ENCODE data around the gene AQP7. TPM values are rescaled to one million over a fixed set of nuclear protein-coding genes. Genes with fewer than 3 reads are reported as not detected.

AQP7 gene
- total and polyA plus RNA-seq, 2 donors (not counting 1 experiment from before 2014, with no cell fraction given): not detected

DNA sequence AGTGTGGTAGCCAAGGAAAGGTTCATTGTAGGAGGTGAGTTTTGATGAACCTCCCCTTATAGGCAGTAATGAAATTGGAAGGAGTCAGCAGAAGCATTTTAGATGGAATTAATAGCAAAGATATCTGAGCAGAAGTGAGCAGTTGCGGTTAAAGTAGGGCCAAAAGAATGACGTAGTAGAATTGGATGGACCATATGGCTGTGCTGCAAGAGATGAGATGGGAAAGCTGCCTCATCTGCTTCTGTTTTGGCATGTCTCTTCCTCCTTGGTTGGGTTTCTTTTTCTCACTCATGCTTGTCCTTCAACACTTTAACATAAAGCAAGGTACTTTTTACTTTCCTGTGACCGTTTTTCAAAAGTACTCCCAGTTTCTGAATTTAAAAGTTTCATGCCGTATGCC is 55.8 kb downstream of the AQP7 start:
- H3K27me3 ChIP-seq (replicated peaks in 1 of 4; ENCODE audit: control extremely low read depth in 1 of 4, control insufficient read depth in 3 of 4, insufficient read depth in 4 of 4, low read length in 3 of 4): no peaks in the 10 kb centered on the region
- no peak overlapping the region for H3K4me3 ChIP-seq (ENCODE audit: control extremely low read depth in 1 of 5, extremely low read depth in 1 of 5, insufficient read depth in 1 of 5, low read depth in 2 of 5, low read length in 4 of 5)
- ChIA-PET CTCF (no interaction called here), POLR2A (no interaction called here)
- peaks cover 21 to 66% of the 10 kb centered on the region in 2 experiments for H3K36me3 ChIP-seq (replicated peaks in 1 of 2; ENCODE audit: control extremely low read depth in 1 of 2, control insufficient read depth in 1 of 2, extremely low read depth in 1 of 2, insufficient read depth in 2 of 2, low read length in 1 of 2)
- no peaks in the 10 kb centered on the region for H4K20me1 ChIP-seq (ENCODE audit: control insufficient read depth, insufficient read depth, low read length, poor library complexity, severe bottlenecking)
- DNase-seq: no peak
- H3K9me3 Mint-ChIP-seq (ENCODE audit: insufficient read depth): no peaks in the 10 kb centered on the region
- TF ChIP-seq, protein P1, sequence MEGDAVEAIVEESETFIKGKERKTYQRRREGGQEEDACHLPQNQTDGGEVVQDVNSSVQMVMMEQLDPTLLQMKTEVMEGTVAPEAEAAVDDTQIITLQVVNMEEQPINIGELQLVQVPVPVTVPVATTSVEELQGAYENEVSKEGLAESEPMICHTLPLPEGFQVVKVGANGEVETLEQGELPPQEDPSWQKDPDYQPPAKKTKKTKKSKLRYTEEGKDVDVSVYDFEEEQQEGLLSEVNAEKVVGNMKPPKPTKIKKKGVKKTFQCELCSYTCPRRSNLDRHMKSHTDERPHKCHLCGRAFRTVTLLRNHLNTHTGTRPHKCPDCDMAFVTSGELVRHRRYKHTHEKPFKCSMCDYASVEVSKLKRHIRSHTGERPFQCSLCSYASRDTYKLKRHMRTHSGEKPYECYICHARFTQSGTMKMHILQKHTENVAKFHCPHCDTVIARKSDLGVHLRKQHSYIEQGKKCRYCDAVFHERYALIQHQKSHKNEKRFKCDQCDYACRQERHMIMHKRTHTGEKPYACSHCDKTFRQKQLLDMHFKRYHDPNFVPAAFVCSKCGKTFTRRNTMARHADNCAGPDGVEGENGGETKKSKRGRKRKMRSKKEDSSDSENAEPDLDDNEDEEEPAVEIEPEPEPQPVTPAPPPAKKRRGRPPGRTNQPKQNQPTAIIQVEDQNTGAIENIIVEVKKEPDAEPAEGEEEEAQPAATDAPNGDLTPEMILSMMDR (IDR thresholded peaks at IDR 0.05): no peak
- no peak for TF ChIP-seq EZH2 (IDR thresholded peaks at IDR 0.05; ENCODE audit: borderline replicate concordance, insufficient read depth, low read depth, low read length, poor library complexity, severe bottlenecking)
- no peak overlapping the region for H3K27ac Mint-ChIP-seq
- ATAC-seq (ENCODE audit: low read depth): no peak
- H3K27ac ChIP-seq (ENCODE audit: low read length in 2 of 2): no peak overlapping the region
- 100% methylated on average over 2 of the region's 4 CpGs for WGBS (ENCODE audit: insufficient coverage)
- no peaks in the 10 kb centered on the region for H3K27me3 Mint-ChIP-seq
- H3K4me3 Mint-ChIP-seq: no peak overlapping the region
- H3K4me1 Mint-ChIP-seq: no peaks in the 10 kb centered on the region
- H3K79me2 ChIP-seq (ENCODE audit: control insufficient read depth, insufficient read depth, low read length): no peaks in the 10 kb centered on the region
- no peak overlapping the region for H2AFZ ChIP-seq (ENCODE audit: insufficient read depth, low read depth, low read length, poor library complexity, severe bottlenecking)
- no peak overlapping the region for H3K9ac ChIP-seq (ENCODE audit: low read length)
- H3K4me1 ChIP-seq (ENCODE audit: control insufficient read depth in 2 of 2, insufficient read depth in 2 of 2, low read length in 2 of 2): no peaks in the 10 kb centered on the region
- no peak overlapping the region for H3K4me2 ChIP-seq (replicated peaks; ENCODE audit: low read depth, low read length, poor library complexity, severe bottlenecking)
- intact Hi-C loops (cut with micrococcal nuclease): no loop called here
- H3K9me3 ChIP-seq (ENCODE audit: control extremely low read depth in 1 of 3, control insufficient read depth in 2 of 3, insufficient read depth in 1 of 3, low read length in 2 of 3): no peaks in the 10 kb centered on the region

DNA sequence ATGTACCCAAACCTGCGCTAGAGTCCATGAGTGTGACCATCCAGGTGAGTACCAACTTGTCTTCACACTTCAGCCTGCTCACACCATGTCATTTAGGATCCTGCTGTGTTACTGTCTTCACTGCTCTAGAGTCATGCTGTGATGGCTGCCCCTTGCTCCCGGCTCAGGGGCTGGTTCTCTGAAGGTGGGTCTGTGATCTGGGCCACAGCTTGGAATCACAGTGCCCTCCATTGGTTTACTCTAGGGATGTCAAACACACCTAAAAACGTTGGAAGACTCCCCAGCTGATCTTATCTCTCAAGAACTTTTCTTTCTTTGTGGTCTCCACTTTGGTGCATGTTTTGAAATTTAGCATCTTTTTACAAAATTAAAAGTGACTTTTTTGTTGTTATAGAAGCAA is 58.2 kb downstream of the AQP7 start:
- peaks cover 21 to 82% of the 10 kb centered on the region in 2 experiments for H3K36me3 ChIP-seq (replicated peaks in 1 of 2; ENCODE audit: control extremely low read depth in 1 of 2, control insufficient read depth in 1 of 2, extremely low read depth in 1 of 2, insufficient read depth in 2 of 2, low read length in 1 of 2)
- no peak overlapping the region for H3K27ac Mint-ChIP-seq
- no peak overlapping the region for H3K4me3 ChIP-seq (ENCODE audit: control extremely low read depth in 1 of 5, extremely low read depth in 1 of 5, insufficient read depth in 1 of 5, low read depth in 2 of 5, low read length in 4 of 5)
- WGBS (ENCODE audit: insufficient coverage): 100% methylated on average over 2 of the region's 3 CpGs
- ChIA-PET CTCF (no interaction called here), POLR2A (no interaction called here)
- H3K79me2 ChIP-seq (ENCODE audit: control insufficient read depth, insufficient read depth, low read length): no peaks in the 10 kb centered on the region
- no peaks in the 10 kb centered on the region for H3K27me3 Mint-ChIP-seq
- H3K9ac ChIP-seq (ENCODE audit: low read length): no peak overlapping the region
- peaks cover 6% of the 10 kb centered on the region for H3K9me3 Mint-ChIP-seq (ENCODE audit: insufficient read depth)
- H2AFZ ChIP-seq (ENCODE audit: insufficient read depth, low read depth, low read length, poor library complexity, severe bottlenecking): no peak overlapping the region
- intact Hi-C loops (cut with micrococcal nuclease): no loop called here
- peaks cover 0 to 13% (median 10%) of the 10 kb centered on the region in 3 donors for H3K9me3 ChIP-seq (ENCODE audit: control extremely low read depth in 1 of 3, control insufficient read depth in 2 of 3, insufficient read depth in 1 of 3, low read length in 2 of 3)
- TF ChIP-seq, protein P1 (IDR thresholded peaks at IDR 0.05): no peak
- no peak for TF ChIP-seq EZH2 (IDR thresholded peaks at IDR 0.05; ENCODE audit: borderline replicate concordance, insufficient read depth, low read depth, low read length, poor library complexity, severe bottlenecking)
- no peak overlapping the region for H3K4me3 Mint-ChIP-seq
- no peaks in the 10 kb centered on the region for H3K4me1 ChIP-seq (ENCODE audit: control insufficient read depth in 2 of 2, insufficient read depth in 2 of 2, low read length in 2 of 2)
- no peak overlapping the region for H3K4me2 ChIP-seq (replicated peaks; ENCODE audit: low read depth, low read length, poor library complexity, severe bottlenecking)
- DNase-seq: no peak
- ATAC-seq (ENCODE audit: low read depth): no peak
- H3K4me1 Mint-ChIP-seq: no peaks in the 10 kb centered on the region
- no peak overlapping the region for H3K27ac ChIP-seq (ENCODE audit: low read length in 2 of 2)
- H4K20me1 ChIP-seq (ENCODE audit: control insufficient read depth, insufficient read depth, low read length, poor library complexity, severe bottlenecking): no peaks in the 10 kb centered on the region
- no peaks in the 10 kb centered on the region for H3K27me3 ChIP-seq (replicated peaks in 1 of 4; ENCODE audit: control extremely low read depth in 1 of 4, control insufficient read depth in 3 of 4, insufficient read depth in 4 of 4, low read length in 3 of 4)

Data from B cell (primary cell).